GM21381 (cell line): ENCODE measurements around the gene ZFY.
"Not testable (repeated sequence)": the region's sequence is repeated elsewhere in the genome, so short reads cannot be mapped to it uniquely, and the experiment has no call there.

ENCODE experiments used
- ATAC-seq: cut with Tn5 transposase; IDR thresholded peaks from one replicate; pipeline ENCODE4 v1.9.1; 2021; ENCODE audit warnings: mild to moderate bottlenecking, moderate library complexity; ENCODE audit not compliant: unreplicated experiment

ZFY gene

GRCh38 chrY:2972708-2973107, 37.5 kb downstream of the ZFY start:
- no peak for ATAC-seq

- no peak for ATAC-seq
Observed at GRCh38 chrY:2973110-2973751, 38.0 kb downstream of the ZFY start.

- no peak for ATAC-seq
Observed at GRCh38 chrY:2979283-2979682, 44.1 kb downstream of the ZFY start.

- no peak for ATAC-seq
Observed at GRCh38 chrY:2984491-2984890, 49.3 kb downstream of the ZFY start.

- not testable (repeated sequence) for ATAC-seq
Observed at GRCh38 chrY:2987178-2987577, 52.0 kb downstream of the ZFY start.

- not testable (repeated sequence) for ATAC-seq
Observed at GRCh38 chrY:2997369-2997768, 62.2 kb downstream of the ZFY start.

- ATAC-seq = peak; percentile 5
Observed at GRCh38 chrY:3002190-3002589, 67.0 kb downstream of the ZFY start.

- ATAC-seq = peak; percentile 51
Observed at GRCh38 chrY:3002680-3003515, 67.7 kb downstream of the ZFY start.

GRCh38 chrY:3003516-3003830, 68.3 kb downstream of the ZFY start:
- peak; percentile 24 for ATAC-seq

GRCh38 chrY:3003846-3004245, 68.7 kb downstream of the ZFY start:
- no peak for ATAC-seq

- ATAC-seq = not testable (repeated sequence)
Observed at GRCh38 chrY:3006031-3006430, 70.8 kb downstream of the ZFY start.

GRCh38 chrY:3007967-3008366, 72.8 kb downstream of the ZFY start:
- no peak for ATAC-seq

GRCh38 chrY:3012226-3012625, 77.0 kb downstream of the ZFY start:
- ATAC-seq = no peak

- no peak for ATAC-seq
Observed at GRCh38 chrY:3016594-3016993, 81.4 kb downstream of the ZFY start.

GRCh38 chrY:3018546-3018945, 83.4 kb downstream of the ZFY start:
- no peak for ATAC-seq

- no peak for ATAC-seq
Observed at GRCh38 chrY:3019584-3019983, 84.4 kb downstream of the ZFY start.

GRCh38 chrY:3021176-3021575, 86.0 kb downstream of the ZFY start:
- no peak for ATAC-seq

GRCh38 chrY:3023606-3024005, 88.4 kb downstream of the ZFY start:
- ATAC-seq = no peak

- ATAC-seq = no peak
Observed at GRCh38 chrY:3025357-3025756, 90.2 kb downstream of the ZFY start.
